SK-N-SH treated with all-trans-retinoic acid at 6 μM for 48 hours (cell line): ENCODE measurements around the gene GHRHR.

Experiments
- ARNTL ChIP-seq: fragments of 450-650 bp; formaldehyde crosslinking; IDR thresholded peaks from 2 replicates; pipeline ENCODE4 v1.5.0; 2020; ENCODE audit warnings: low read depth, mild to moderate bottlenecking, moderate library complexity, borderline replicate concordance
- CREB5 ChIP-seq: fragments of 250-450 bp; sonication (Bioruptor Pico); IDR thresholded peaks from 2 replicates; pipeline ENCODE4 v1.5.1; 2020; ENCODE audit warnings: low read depth, mild to moderate bottlenecking, moderate library complexity
- GLIS3 ChIP-seq: fragments of 250-450 bp; sonication (Bioruptor Pico); IDR thresholded peaks from 2 replicates; pipeline ENCODE4 v1.5.0; 2020; ENCODE audit warnings: mild to moderate bottlenecking, moderate library complexity
- PATZ1 ChIP-seq: fragments of 250-450 bp; sonication (Bioruptor Pico); IDR thresholded peaks from 2 replicates; pipeline ENCODE4 v1.8.0; 2020; ENCODE audit warnings: mild to moderate bottlenecking, moderate library complexity, borderline replicate concordance
- POU6F1 ChIP-seq: fragments of 250-450 bp; sonication (Bioruptor Pico); IDR thresholded peaks from 2 replicates; pipeline ENCODE4 v1.8.0; 2021; ENCODE audit warnings: low read depth, mild to moderate bottlenecking, moderate library complexity, borderline replicate concordance
- RARB ChIP-seq: fragments of 250-450 bp; sonication (Bioruptor Pico); IDR thresholded peaks from 2 replicates; pipeline ENCODE4 v1.8.0; 2021; ENCODE audit warnings: mild to moderate bottlenecking, moderate library complexity
- ZFP3 ChIP-seq: fragments of 250-450 bp; sonication (Bioruptor Pico); IDR thresholded peaks from 2 replicates; pipeline ENCODE4 v1.5.0; 2020; ENCODE audit warnings: mild to moderate bottlenecking, moderate library complexity
- ZNF565 ChIP-seq: fragments of 450-650 bp; formaldehyde crosslinking; conservative IDR thresholded peaks from 2 replicates; pipeline ENCODE4 v1.5.0; 2020; ENCODE audit warnings: low read depth, mild to moderate bottlenecking, moderate library complexity

- no peak for TF ChIP-seq ZNF565 (CRISPR knock-in tag)
- TF ChIP-seq ZFP3, result no peak
- TF ChIP-seq POU6F1 (CRISPR knock-in tag), result no peak
- TF ChIP-seq PATZ1 (CRISPR knock-in tag), result no peak
- TF ChIP-seq GLIS3 (CRISPR knock-in tag), result no peak
- TF ChIP-seq CREB5 (CRISPR knock-in tag), result no peak
- TF ChIP-seq RARB (CRISPR knock-in tag), result no peak
- no peak for TF ChIP-seq ARNTL (CRISPR knock-in tag)
Measured at GRCh38 chr7:30963842-30964241, at the start of gene GHRHR.
